ENCODE measurements around the gene PLCB1.

The PLCB1 gene

GRCh38 chr20:8867038-8867740 is 735.1 kb downstream of the PLCB1 start:
- TF ChIP-seq JUND (IDR thresholded peaks at IDR 0.05; ENCODE audit: low read depth), result no peak
- in situ Hi-C loops (cut with HindIII; ENCODE audit: low pct_unique_long_range_greater_than_20kb, low sequenced_read_pairs), result no loop called here
- no peak for DNase-seq (ENCODE audit: low read depth in 1 of 2, low spot score in 1 of 2)

DNA sequence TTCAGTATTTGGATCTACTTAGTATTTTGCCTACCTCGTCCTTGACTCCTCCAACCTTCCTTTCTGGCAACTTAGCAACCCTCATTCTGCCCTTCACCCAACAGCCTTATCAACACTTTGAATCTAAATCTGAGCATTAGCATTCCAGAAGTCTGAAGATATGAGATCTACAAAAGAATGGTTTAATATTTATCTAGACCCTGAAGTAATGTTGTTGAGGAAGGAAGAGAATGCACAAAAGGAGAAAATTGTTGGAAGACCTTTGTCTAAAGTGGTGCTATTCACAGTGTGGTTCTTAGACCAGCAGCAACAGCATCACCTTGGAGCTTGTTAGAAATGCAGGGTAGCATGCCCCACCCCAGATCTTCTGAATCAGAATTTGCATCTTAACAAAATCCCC is 738.6 kb downstream of the PLCB1 start:
- DNase-seq (ENCODE audit: low read depth in 1 of 2, low spot score in 1 of 2), result no peak
- TF ChIP-seq JUND (IDR thresholded peaks at IDR 0.05; ENCODE audit: low read depth), result no peak

DNA sequence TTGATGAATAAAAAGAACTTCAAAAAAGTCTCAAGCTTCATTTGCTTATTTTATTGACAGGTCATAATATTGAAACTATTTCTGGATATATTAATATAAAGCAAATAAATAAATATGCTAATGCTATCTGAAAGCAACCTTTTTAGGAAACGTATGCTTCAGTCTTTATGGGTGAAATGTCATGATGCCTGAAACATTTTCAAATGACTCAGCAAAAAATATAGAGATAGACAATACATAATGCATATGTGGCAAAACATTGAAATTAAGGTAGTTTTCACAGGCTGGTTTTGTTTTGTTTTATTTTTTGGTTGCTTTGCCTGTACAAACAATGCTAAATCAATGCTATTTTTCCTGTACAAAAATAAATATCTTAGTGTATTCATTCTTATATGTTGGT is 742.4 kb downstream of the PLCB1 start:
- in situ Hi-C loops (cut with HindIII; ENCODE audit: low pct_unique_long_range_greater_than_20kb, low sequenced_read_pairs), result no loop called here
- no peak for DNase-seq (ENCODE audit: low read depth in 1 of 2, low spot score in 1 of 2)
- TF ChIP-seq JUND (IDR thresholded peaks at IDR 0.05; ENCODE audit: low read depth), result no peak

More for the DNA sequence above, 738.6 kb downstream of the PLCB1 start:
- in situ Hi-C loops (cut with HindIII; ENCODE audit: low pct_unique_long_range_greater_than_20kb, low sequenced_read_pairs), result no loop called here

GRCh38 chr20:8875586-8875985 is 743.5 kb downstream of the PLCB1 start:
- DNase-seq (ENCODE audit: low read depth in 1 of 2, low spot score in 1 of 2), result no peak
- TF ChIP-seq JUND (IDR thresholded peaks at IDR 0.05; ENCODE audit: low read depth), result no peak
- in situ Hi-C loops (cut with HindIII; ENCODE audit: low pct_unique_long_range_greater_than_20kb, low sequenced_read_pairs), result no loop called here

GRCh38 chr20:8876366-8876765 is 744.3 kb downstream of the PLCB1 start:
- DNase-seq (ENCODE audit: low read depth in 1 of 2, low spot score in 1 of 2), result no peak
- in situ Hi-C loops (cut with HindIII; ENCODE audit: low pct_unique_long_range_greater_than_20kb, low sequenced_read_pairs), result no loop called here

GRCh38 chr20:8877294-8877693 is 745.2 kb downstream of the PLCB1 start:
- no peak for DNase-seq (ENCODE audit: low read depth in 1 of 2, low spot score in 1 of 2)
- in situ Hi-C loops (cut with HindIII; ENCODE audit: low pct_unique_long_range_greater_than_20kb, low sequenced_read_pairs), result no loop called here
- no peak for TF ChIP-seq JUND (IDR thresholded peaks at IDR 0.05; ENCODE audit: low read depth)

More at GRCh38 chr20:8876366-8876765, 744.3 kb downstream of the PLCB1 start:
- TF ChIP-seq JUND (IDR thresholded peaks at IDR 0.05; ENCODE audit: low read depth), result no peak

GRCh38 chr20:8879669-8880068 is 747.6 kb downstream of the PLCB1 start:
- DNase-seq (ENCODE audit: low read depth in 1 of 2, low spot score in 1 of 2), result no peak
- in situ Hi-C loops (cut with HindIII; ENCODE audit: low pct_unique_long_range_greater_than_20kb, low sequenced_read_pairs), result no loop called here
- TF ChIP-seq JUND (IDR thresholded peaks at IDR 0.05; ENCODE audit: low read depth), result no peak

GRCh38 chr20:8880085-8880853 is 748.2 kb downstream of the PLCB1 start:
- in situ Hi-C loops (cut with HindIII; ENCODE audit: low pct_unique_long_range_greater_than_20kb, low sequenced_read_pairs), result no loop called here
- no peak for TF ChIP-seq JUND (IDR thresholded peaks at IDR 0.05; ENCODE audit: low read depth)
- DNase-seq (ENCODE audit: low read depth in 1 of 2, low spot score in 1 of 2), result no peak

DNA sequence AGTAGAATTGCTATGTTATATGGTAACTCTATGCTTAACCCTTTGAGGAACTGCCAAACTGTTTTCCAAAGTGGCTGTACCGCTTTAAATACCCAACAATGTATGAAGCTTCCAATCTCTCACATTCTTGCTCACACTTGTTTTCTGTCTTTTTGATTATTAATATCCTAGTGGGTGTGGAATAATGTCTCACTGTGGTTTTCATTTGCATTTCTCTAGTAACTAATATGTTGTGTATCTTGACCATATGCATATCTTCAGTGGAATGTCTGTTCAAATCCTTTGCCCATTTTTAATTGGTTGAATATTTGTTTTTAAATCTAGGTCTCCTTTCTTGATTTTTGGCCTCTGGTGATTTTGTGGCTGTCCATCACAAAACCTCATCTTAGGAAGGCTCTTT is 759.0 kb downstream of the PLCB1 start:
- no peak for TF ChIP-seq JUND (IDR thresholded peaks at IDR 0.05; ENCODE audit: low read depth)
- DNase-seq (ENCODE audit: low read depth in 1 of 2, low spot score in 1 of 2), result no peak
- in situ Hi-C loops (cut with HindIII; ENCODE audit: low pct_unique_long_range_greater_than_20kb, low sequenced_read_pairs), result no loop called here

DNA sequence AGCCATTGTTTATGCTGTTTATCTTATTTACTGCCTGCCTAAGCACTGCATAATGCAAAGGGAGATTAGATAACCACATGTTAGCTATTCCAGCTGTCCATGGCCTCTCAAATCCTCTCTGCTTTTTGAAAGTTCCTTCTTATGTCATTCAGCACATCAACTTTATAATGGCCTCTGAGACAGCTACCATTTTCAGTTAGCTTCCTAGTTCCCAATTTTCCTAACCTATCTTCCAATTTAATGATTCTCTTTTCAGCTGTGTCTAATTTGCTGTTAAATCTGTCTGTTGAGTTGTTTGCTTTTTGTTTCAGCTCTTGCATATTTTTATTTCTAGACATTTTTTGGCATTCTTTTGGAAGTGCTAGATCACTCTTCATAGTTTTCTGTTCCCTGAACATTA is 763.4 kb downstream of the PLCB1 start:
- no peak for TF ChIP-seq JUND (IDR thresholded peaks at IDR 0.05; ENCODE audit: low read depth)

DNA sequence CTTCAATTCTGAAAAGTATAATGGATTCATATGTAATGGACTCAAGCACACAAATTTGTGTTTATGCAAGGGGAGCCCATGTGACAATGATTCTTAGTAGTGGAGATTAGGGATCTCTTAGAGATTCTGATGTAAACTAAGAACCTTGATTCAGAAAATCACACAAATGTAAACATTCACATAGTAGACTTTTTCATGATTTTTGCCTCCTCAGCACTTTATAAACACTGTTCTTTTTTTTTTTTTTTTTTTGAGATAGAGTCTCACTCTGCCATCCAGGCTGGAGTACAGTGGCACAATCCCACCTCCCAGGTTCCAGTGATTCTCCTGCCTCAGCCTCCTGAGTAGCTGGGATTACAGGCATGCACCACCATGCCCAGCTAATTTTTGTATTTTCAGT is 766.8 kb downstream of the PLCB1 start:
- in situ Hi-C loops (cut with HindIII; ENCODE audit: low pct_unique_long_range_greater_than_20kb, low sequenced_read_pairs), result no loop called here
- no peak for DNase-seq (ENCODE audit: low read depth in 1 of 2, low spot score in 1 of 2)
- no peak for TF ChIP-seq JUND (IDR thresholded peaks at IDR 0.05; ENCODE audit: low read depth)

More for the DNA sequence above, 763.4 kb downstream of the PLCB1 start:
- no peak for DNase-seq (ENCODE audit: low read depth in 1 of 2, low spot score in 1 of 2)
- in situ Hi-C loops (cut with HindIII; ENCODE audit: low pct_unique_long_range_greater_than_20kb, low sequenced_read_pairs), result no loop called here

GRCh38 chr20:8901237-8902025 is 769.4 kb downstream of the PLCB1 start:
- no peak for TF ChIP-seq JUND (IDR thresholded peaks at IDR 0.05; ENCODE audit: low read depth)
- in situ Hi-C loops (cut with HindIII; ENCODE audit: low pct_unique_long_range_greater_than_20kb, low sequenced_read_pairs), result no loop called here
- DNase-seq (ENCODE audit: low read depth in 1 of 2, low spot score in 1 of 2), result no peak

Measured in T47D (cell line).